Measurements from ENCODE around the gene CCL23.
"Not testable (repeated sequence)": the region's sequence is repeated elsewhere in the genome, so short reads cannot be mapped to it uniquely, and the experiment has no call there.

Gene CCL23

GRCh38 chr17:36017799-36018198 lies at the start of gene CCL23:
CCL23 (minus strand) TSS chr17:36017972; CDS start chr17:36017897, 75 bp downstream.
- DNase-seq, result no peak

- DNase-seq, result no peak
These were observed 48.7 kb upstream of the CCL23 start for GRCh38 chr17:36066365-36066985.

DNA sequence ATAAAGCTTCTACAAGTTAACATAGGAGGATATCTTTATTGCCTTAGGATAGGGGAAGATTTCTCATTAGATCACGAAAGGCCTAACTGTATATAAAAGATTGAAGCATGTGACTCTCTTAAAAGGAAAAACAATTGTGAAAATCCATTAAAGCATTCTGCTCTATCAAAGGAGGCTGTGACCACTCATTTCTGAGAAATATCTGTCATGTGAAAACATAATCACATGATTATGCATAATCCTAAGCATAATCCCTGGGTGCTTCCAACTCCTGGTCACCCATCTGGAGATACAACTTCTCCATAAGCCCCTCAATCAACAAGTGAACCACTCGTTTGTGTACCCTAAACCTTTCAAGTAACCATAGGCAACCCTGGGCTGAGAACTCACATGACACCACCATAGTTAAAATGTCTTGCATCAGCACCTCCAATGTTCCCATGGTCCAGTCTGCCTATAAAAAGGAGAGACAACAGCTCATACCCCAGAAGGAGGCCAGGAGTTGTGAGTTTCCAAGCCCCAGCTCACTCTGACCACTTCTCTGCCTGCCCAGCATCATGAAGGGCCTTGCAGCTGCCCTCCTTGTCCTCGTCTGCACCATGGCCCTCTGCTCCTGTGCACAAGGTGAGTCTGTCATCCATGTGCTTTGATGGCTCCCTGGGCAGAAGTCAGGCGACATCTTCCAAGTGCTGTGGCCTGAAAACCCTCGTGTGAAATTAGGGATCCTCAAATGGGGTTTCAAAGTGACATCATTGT lies 46.2 kb upstream of the CCL23 start, which contains the start of gene CCL18:
TSS of gene CCL18 (plus strand) at position 487 of the 756 bp plus-strand sequence. CDS start at position 558, 71 bp downstream.
- no peak for DNase-seq

GRCh38 chr17:36060816-36061215 lies 43.0 kb upstream of the CCL23 start:
- DNase-seq, result no peak

- DNase-seq, result no peak
These were observed 41.6 kb upstream of the CCL23 start for GRCh38 chr17:36059406-36059805.

DNA sequence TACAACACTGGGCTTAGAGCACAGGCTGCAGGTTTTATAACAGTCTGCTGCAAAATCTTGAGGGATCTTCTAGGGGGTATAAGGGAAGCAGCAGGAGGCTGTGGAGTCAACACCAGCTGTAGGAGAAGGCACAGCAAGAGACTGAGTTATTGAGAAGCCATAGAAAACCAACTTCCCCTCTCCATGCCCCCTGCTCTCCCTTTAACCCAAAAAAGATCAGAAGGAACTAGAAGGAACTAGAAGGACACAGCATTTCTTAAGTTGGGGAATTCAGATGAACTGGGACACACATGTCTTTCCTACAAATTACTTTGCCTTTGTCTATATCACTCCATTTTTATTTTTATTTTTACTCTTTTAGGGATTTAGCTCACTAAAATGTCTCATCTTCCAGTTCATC lies 40.1 kb upstream of the CCL23 start:
- no peak for DNase-seq

GRCh38 chr17:36055921-36056520 lies 38.2 kb upstream of the CCL23 start:
- DNase-seq, result no peak

- DNase-seq, result no peak
These were observed 37.4 kb upstream of the CCL23 start for GRCh38 chr17:36055171-36055570.

- no peak for DNase-seq
These were observed 31.9 kb upstream of the CCL23 start for GRCh38 chr17:36049643-36050042.

GRCh38 chr17:36048066-36048465 lies 30.3 kb upstream of the CCL23 start:
- no peak for DNase-seq

- no peak for DNase-seq
These were observed 18.5 kb upstream of the CCL23 start for GRCh38 chr17:36036235-36036634.

DNA sequence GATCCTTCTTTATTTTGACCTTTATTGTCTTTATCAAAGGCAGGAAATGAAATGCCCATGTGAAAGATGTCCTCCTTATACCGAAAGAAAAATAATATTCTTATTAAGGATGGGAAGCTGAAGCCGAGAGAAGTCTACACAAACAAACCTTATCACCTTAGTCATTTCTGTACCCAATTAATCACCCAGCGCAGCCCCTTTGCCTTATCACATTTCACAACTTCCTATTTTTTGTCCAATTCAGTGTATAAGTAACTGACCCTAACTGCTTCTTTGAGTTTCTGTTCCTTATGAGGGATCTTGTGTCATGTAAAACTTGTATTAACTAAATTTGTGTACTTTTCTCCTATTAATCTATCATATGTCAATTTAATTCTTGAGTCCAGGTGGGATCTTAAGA lies 16.4 kb upstream of the CCL23 start:
- DNase-seq, result no peak

- no peak for DNase-seq
These were observed 13.2 kb upstream of the CCL23 start for GRCh38 chr17:36030956-36031355.

- no peak for DNase-seq
These were observed 10.0 kb upstream of the CCL23 start for GRCh38 chr17:36027761-36028160.

DNA sequence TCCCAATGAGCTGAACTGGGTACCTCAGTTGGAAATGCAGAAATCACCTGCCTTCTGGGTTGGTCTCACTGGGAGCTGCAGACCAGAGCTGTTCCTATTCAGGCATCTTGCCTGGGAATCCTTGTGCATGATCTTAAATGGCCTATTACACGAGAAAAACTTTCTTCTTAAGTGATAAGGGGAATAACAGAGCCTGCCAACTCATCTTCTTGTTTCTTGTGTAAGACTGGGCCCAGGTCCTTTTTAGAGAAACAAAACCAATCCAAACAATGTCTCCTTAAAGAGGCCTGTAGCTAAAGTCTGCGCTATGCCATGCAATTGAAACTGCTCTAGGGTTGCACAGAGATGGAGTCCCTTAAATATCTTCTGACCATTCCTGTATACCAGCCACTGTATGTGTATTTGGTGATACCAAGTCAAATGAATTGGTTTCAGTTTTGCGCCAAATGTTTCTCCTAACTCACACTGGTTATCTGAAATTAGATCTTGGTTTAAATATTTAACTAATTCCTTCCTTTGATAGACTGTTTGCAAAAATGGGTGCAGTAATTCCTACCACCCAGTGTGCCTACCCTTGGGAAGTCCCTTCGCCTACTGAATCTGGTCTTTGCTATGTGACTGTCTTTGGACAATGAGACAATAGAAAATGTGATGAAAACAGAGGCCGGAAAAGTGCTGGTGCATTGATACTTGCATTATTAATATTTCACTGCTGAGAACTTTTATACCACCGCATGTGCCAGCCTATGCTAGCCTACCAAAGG lies 6.5 kb upstream of the CCL23 start:
- DNase-seq, result no peak

DNA sequence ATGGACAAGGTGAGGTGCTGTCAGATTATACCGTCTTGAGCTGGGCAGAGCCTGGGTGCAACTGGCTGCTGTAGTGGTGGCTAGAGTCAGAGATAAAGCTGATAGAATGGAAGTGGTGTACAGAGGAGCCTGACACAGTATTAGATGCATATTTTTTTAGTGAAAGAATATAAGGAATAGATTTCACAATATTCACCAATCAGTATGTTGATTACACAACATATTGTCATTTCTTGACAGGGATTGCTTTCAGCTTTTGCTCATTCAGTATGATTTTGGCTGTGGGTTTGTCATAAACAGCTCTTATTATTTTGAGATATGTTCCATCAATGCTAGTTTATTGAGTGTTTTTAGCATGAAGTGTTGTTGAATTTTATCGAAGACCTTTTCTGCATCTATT lies 1.7 kb upstream of the CCL23 start:
- DNase-seq, result no peak

DNA sequence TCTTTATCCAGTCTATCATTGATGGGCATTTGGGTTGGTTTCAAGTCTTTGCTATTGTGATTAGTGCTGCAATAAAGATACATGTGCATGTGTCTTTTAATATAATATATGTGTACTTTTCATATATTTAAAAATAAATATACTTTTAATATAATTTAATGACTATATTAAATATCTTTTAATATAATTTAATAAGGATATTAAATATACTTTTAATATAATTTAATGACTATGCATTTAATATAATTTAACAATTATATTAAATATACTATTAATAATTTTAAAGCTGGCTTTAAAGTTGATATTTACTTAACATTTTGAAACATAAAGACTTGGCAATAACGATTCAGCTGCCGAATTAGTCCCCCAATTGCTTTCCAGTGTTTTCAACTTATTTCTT lies 1.2 kb downstream of the CCL23 start:
- no peak for DNase-seq

DNA sequence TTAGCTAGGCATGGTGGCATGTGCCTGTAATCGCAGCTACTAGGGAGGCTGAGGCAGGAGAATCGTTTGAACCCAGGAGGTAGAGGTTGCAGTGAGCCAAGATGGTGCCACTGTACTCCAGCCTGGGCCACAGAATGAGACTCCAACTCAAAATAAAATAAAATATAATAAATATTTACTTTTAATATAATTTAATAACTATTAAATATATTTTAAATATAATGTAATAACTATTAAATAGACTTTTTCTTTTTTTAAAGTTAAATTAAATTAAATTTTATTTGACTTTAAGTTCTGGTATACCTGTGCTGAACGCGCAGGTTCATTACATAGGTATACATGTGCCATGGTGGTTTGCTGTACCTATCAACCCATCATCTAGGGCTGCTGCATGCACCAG lies 1.9 kb downstream of the CCL23 start:
- not testable (repeated sequence) for DNase-seq

DNA sequence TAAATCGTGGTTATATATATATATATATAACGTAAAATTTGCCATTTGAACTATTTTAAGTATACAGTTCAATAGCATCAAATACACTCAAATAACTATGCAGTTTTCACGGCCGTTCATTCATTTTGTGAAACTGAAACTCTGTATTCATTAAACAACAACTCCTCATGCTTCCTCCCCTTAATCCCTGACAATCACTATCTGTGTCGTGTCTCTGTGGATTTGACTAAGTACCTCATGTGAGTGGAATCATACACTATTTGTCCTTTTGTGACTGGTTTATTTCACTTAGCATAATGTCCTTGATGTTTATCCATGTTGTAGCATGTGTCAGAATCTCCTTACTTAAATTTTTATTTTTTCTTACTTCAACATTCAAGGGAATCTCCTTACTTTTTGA lies 2.8 kb downstream of the CCL23 start:
- no peak for DNase-seq

DNA sequence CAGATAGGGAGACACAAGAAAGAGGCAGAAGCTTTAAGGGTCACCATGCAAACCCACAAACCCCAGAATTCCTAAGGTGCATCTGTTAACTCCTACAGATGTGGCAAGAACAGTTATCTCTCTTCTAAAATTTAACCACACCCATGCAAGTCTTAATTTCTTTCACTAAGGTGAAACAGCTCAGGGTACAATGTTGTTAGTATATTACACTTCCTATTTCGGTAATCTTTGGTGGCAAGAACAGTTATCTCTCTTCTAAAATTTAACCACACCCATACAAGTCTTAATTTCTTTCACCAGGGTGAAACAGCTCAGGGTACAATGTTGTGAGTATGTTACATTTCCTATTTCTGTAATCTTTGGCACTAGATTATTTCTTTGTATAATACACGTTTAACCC lies 6.6 kb downstream of the CCL23 start:
- DNase-seq, result no peak

DNA sequence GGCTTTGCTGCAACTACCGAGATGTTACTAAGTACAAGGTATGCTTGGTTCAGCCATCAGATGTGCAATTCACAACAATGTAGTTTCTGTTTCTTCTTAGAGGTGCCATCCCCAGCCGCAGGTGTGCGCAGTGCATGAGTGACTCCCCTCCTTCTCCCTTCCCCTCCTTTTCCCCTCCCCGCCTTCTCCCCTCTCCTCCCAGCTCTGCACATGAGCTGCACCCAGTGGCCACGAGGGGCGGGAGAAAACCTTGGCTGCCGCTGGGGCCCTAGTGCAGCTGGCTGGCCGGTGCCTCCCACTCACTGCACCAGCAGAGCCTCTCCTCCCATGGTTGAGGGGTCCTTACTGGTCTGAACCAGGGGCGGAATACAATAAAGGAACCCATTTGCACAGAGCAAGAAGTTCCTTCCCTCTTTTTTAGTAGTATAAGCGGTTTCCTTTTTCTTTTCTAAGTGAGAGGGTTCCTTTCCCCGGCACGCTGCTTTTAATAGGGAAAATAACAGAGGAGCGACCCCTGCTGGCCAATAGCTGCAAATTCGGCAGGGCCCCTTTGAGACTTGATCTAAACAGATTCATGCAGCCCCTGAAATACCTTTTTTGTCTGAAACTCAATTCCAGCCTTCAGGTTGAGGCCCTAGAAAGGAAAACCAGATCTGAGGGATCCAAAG lies 8.6 kb downstream of the CCL23 start:
- DNase-seq, result no peak

DNA sequence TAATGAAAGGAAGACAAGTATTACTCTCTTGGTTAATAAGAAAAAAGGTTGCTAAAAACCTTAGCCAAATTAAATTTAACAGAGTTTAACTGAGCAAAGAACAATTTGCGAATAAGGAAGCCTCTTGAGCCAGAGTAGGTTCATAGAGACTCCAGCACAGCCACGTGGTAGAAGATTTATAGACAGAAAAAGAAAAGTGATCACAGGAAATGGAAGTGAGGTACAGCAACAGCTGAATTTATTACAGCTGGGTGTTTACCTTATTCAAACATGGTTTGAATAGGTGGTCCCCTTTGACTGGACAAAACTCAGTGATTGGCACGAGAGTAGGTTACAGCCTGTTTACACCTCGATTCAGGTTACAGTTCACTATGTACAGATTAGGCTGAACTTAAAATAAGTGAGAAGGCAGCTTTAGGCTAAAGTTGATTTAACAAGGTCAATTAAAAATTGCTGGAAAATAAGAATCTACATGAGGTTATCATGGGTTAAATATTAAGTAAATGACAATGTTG lies 13.1 kb downstream of the CCL23 start:
- DNase-seq, result no peak

- no peak for DNase-seq
These were observed 15.1 kb downstream of the CCL23 start for GRCh38 chr17:36002631-36003030.

Measured in stimulated activated CD4-positive, alpha-beta T cell treated with anti-CD3 and anti-CD28 coated beads, Interleukin-4, amount 100 ng/mL, for 4 hours (primary cell).